ENCODE results near the gene ZNRD2.

- TF ChIP-seq POLR2A (IDR thresholded peaks at IDR 0.05) (no peak), CTCF (IDR thresholded peaks at IDR 0.05) (no peak)
These were observed 17.8 kb upstream of the ZNRD2 start for GRCh38 chr11:65552388-65552951.
